ENCODE data around the gene GRIA1. TPM values are rescaled to one million over a fixed set of nuclear protein-coding genes. Genes with fewer than 3 reads are reported as not detected.

Gene GRIA1
- polyA plus RNA-seq, 1 experiment: 6.7 TPM

GRCh38 chr5:153794327-153794726 is 303.9 kb downstream of the GRIA1 start:
- ChIA-PET CTCF (no interaction called here), POLR2A (no interaction called here)
- no peak for DNase-seq (ENCODE audit: low read depth)
- Histone ChIP-seq H3K27me3 (ENCODE audit: control insufficient read depth, insufficient read depth, low read length) (no peaks in the 10 kb centered on the region), H3K4me3 (ENCODE audit: low read depth, low read length) (no peak overlapping the region), H3K36me3 (ENCODE audit: control insufficient read depth, insufficient read depth, low read length) (no peaks in the 10 kb centered on the region)
- TF ChIP-seq CTCF (IDR thresholded peaks at IDR 0.05; ENCODE audit: insufficient read depth, low read depth, low read length): no peak

GRCh38 chr5:153796527-153796926 is 306.1 kb downstream of the GRIA1 start:
- no peak for DNase-seq (ENCODE audit: low read depth)
- H3K27me3 ChIP-seq (ENCODE audit: control insufficient read depth, insufficient read depth, low read length): no peaks in the 10 kb centered on the region
- no peaks in the 10 kb centered on the region for H3K36me3 ChIP-seq (ENCODE audit: control insufficient read depth, insufficient read depth, low read length)
- no peak for TF ChIP-seq CTCF (IDR thresholded peaks at IDR 0.05; ENCODE audit: insufficient read depth, low read depth, low read length)
- POLR2A ChIA-PET: no interaction called here
- CTCF ChIA-PET: interaction anchor here (1.6 kb wide), 1 partner anchor 169 kb away, joined by 3 read pairs; no protein-coding TSS in a partner anchor
- H3K4me3 ChIP-seq (ENCODE audit: low read depth, low read length): no peak overlapping the region

- CTCF ChIA-PET: interaction anchor here (1.0 kb wide), 1 partner anchor 36 kb away, joined by 3 read pairs; no protein-coding TSS in a partner anchor
- no peak for DNase-seq (ENCODE audit: low read depth)
Observed at GRCh38 chr5:153797484-153797883, 307.0 kb downstream of the GRIA1 start.

GRCh38 chr5:153798830-153799229 is 308.4 kb downstream of the GRIA1 start:
- POLR2A ChIA-PET: interaction anchor here (0.6 kb wide), 1 partner anchor 143 kb away, joined by 3 read pairs; no protein-coding TSS in a partner anchor

More at GRCh38 chr5:153797484-153797883, 307.0 kb downstream of the GRIA1 start:
- no peaks in the 10 kb centered on the region for H3K27me3 ChIP-seq (ENCODE audit: control insufficient read depth, insufficient read depth, low read length)
- no peak for TF ChIP-seq CTCF (IDR thresholded peaks at IDR 0.05; ENCODE audit: insufficient read depth, low read depth, low read length)
- no peak overlapping the region for H3K4me3 ChIP-seq (ENCODE audit: low read depth, low read length)
- POLR2A ChIA-PET: interaction anchor here (0.7 kb wide), 1 partner anchor 161 kb away, joined by 4 read pairs; no protein-coding TSS in a partner anchor
- no peaks in the 10 kb centered on the region for H3K36me3 ChIP-seq (ENCODE audit: control insufficient read depth, insufficient read depth, low read length)

GRCh38 chr5:153799466-153799865 is 309.0 kb downstream of the GRIA1 start:
- no peak for TF ChIP-seq CTCF (IDR thresholded peaks at IDR 0.05; ENCODE audit: insufficient read depth, low read depth, low read length)
- POLR2A ChIA-PET: interaction anchor here (0.6 kb wide), 1 partner anchor 308 kb away, joined by 3 read pairs; no protein-coding TSS in a partner anchor
- no peaks in the 10 kb centered on the region for H3K27me3 ChIP-seq (ENCODE audit: control insufficient read depth, insufficient read depth, low read length)
- no peak overlapping the region for H3K4me3 ChIP-seq (ENCODE audit: low read depth, low read length)
- H3K36me3 ChIP-seq (ENCODE audit: control insufficient read depth, insufficient read depth, low read length): no peaks in the 10 kb centered on the region; the same call in 1 of the 2 replicates
- no peak for DNase-seq (ENCODE audit: low read depth)
- CTCF ChIA-PET: interaction anchor here (2.3 kb wide), 1 partner anchor 18 kb away, joined by 5 read pairs; no protein-coding TSS in a partner anchor

More at GRCh38 chr5:153798830-153799229, 308.4 kb downstream of the GRIA1 start:
- CTCF ChIA-PET: interaction anchor here (1.0 to 2.3 kb wide), 3 partner anchors 10 to 34 kb away, joined by 3 to 5 read pairs (median 3); no protein-coding TSS in a partner anchor
- Histone ChIP-seq H3K27me3 (ENCODE audit: control insufficient read depth, insufficient read depth, low read length) (no peaks in the 10 kb centered on the region), H3K36me3 (ENCODE audit: control insufficient read depth, insufficient read depth, low read length) (no peaks in the 10 kb centered on the region; the same call in 1 of the 2 replicates), H3K4me3 (ENCODE audit: low read depth, low read length) (no peak overlapping the region)
- no peak for TF ChIP-seq CTCF (IDR thresholded peaks at IDR 0.05; ENCODE audit: insufficient read depth, low read depth, low read length)
- DNase-seq (ENCODE audit: low read depth): no peak

Measured in BJ (cell line).